ENCODE data around the gene KIAA1755. TPM values are rescaled to one million over a fixed set of nuclear protein-coding genes. Genes with fewer than 3 reads are reported as not detected.
"Not testable (repeated sequence)": the region's sequence is repeated elsewhere in the genome, so short reads cannot be mapped to it uniquely, and the experiment has no call there.

The KIAA1755 gene
- total RNA-seq, 4 donors from 2014 or later: 0.12 to 3.4 (median 0.39) TPM

- Histone ChIP-seq H3K27ac (no peak overlapping the region), H3K4me1 (peaks cover 0 to 6% (median 0%) of the 10 kb centered on the region in 3 donors), H3K36me3 (no peaks in the 10 kb centered on the region), H3K27me3 (no peaks in the 10 kb centered on the region), H3K4me3 (no peak overlapping the region), H3K9me3 (no peaks in the 10 kb centered on the region)
- no peak for DNase-seq
- TF ChIP-seq POLR2A (IDR thresholded peaks at IDR 0.05) (no peak), CTCF (IDR thresholded peaks at IDR 0.05) (no peak)
- WGBS, 2 donors: 45 to 58% methylated on average over 11 to 16 of the region's 16 CpGs
- intact Hi-C loops (cut with DNase I): no loop called here
These were observed 26.3 kb upstream of the KIAA1755 start for GRCh38 chr20:38286586-38287531.

- Histone ChIP-seq H3K4me1 (peaks cover 0 to 13% (median 0%) of the 10 kb centered on the region in 3 donors), H3K4me3 (no peak overlapping the region), H3K27me3 (no peaks in the 10 kb centered on the region), H3K9me3 (no peaks in the 10 kb centered on the region), H3K27ac (no peak overlapping the region), H3K36me3 (no peaks in the 10 kb centered on the region)
- no peak for DNase-seq
- TF ChIP-seq CTCF (IDR thresholded peaks at IDR 0.05) (no peak), POLR2A (IDR thresholded peaks at IDR 0.05) (no peak)
- intact Hi-C loops (cut with DNase I): no loop called here
- WGBS, 2 donors: 84 to 94% methylated on average over 3 to 5 of the region's 5 CpGs
These were observed 24.4 kb upstream of the KIAA1755 start for GRCh38 chr20:38284893-38285444.

GRCh38 chr20:38284066-38284650, 23.6 kb upstream of the KIAA1755 start:
- peaks cover 0 to 19% (median 4%) of the 10 kb centered on the region in 3 donors for H3K4me1 ChIP-seq
- DNase-seq; H3K36me3 ChIP-seq; H3K27me3 ChIP-seq; intact Hi-C loops (cut with DNase I); H3K27ac ChIP-seq; H3K4me3 ChIP-seq; H3K9me3 ChIP-seq: not testable (repeated sequence)
- WGBS, 2 donors: 58 to 70% methylated on average over 7 of the region's 7 CpGs

- H3K9me3 ChIP-seq: no peaks in the 10 kb centered on the region
- 96% methylated on average over 2 of the region's 2 CpGs; no CpG with 5 or more reads in 1 of the 2 donors for WGBS, 2 donors
- intact Hi-C loops (cut with DNase I): no loop called here
- no peaks in the 10 kb centered on the region for H3K27me3 ChIP-seq
- no peak overlapping the region for H3K4me3 ChIP-seq
- no peak for DNase-seq
- TF ChIP-seq CTCF (IDR thresholded peaks at IDR 0.05) (no peak), POLR2A (IDR thresholded peaks at IDR 0.05) (no peak)
- peaks cover 0 to 21% (median 4%) of the 10 kb centered on the region in 3 donors for H3K4me1 ChIP-seq
- no peak overlapping the region for H3K27ac ChIP-seq
- H3K36me3 ChIP-seq: no peaks in the 10 kb centered on the region
These were observed 22.7 kb upstream of the KIAA1755 start for GRCh38 chr20:38283236-38283635.

- H3K27ac ChIP-seq; intact Hi-C loops (cut with DNase I); H3K4me3 ChIP-seq; H3K36me3 ChIP-seq; DNase-seq; H3K9me3 ChIP-seq; H3K27me3 ChIP-seq: not testable (repeated sequence)
- 68 to 81% methylated on average over 3 to 6 of the region's 6 CpGs for WGBS, 2 donors
- peaks cover 0 to 15% (median 4%) of the 10 kb centered on the region in 3 donors for H3K4me1 ChIP-seq
These were observed 20.8 kb upstream of the KIAA1755 start for GRCh38 chr20:38281176-38281915.
